Liver (tissue), 3 donors: ENCODE results near the gene WBP2.

Source experiments
- EGR1 ChIP-seq, 2 donors: IDR thresholded peaks; 2 replicates each; pipeline ENCODE4 v1.6.1; 2016 to 2018; ENCODE audit warnings: antibody characterized with exemption in 2 of 2, low read depth in 2 of 2
- FOXA1 ChIP-seq: IDR thresholded peaks from 2 replicates; pipeline ENCODE4 v1.6.1; 2016; ENCODE audit warnings: antibody characterized with exemption
- GABPA ChIP-seq, 2 donors: IDR thresholded peaks in 1 of 2; conservative IDR thresholded peaks in 1 of 2; 2 replicates each; pipeline ENCODE4 v1.6.1; 2016; ENCODE audit warnings: antibody characterized with exemption in 2 of 2, mild to moderate bottlenecking in 1 of 2, moderate library complexity in 1 of 2
- HNF4A ChIP-seq, 2 donors: conservative IDR thresholded peaks; 2 replicates each; pipeline ENCODE4 v1.6.1; 2016; ENCODE audit warnings: antibody characterized with exemption in 2 of 2, mild to moderate bottlenecking in 2 of 2
- MAX ChIP-seq: IDR thresholded peaks from 2 replicates; pipeline ENCODE4 v1.6.1; 2016; ENCODE audit warnings: antibody characterized with exemption
- RAD21 ChIP-seq, 2 donors: IDR thresholded peaks; 2 replicates each; pipeline ENCODE4 v1.6.1; 2016; ENCODE audit warnings: antibody characterized with exemption in 2 of 2, mild to moderate bottlenecking in 2 of 2
- TAF1 ChIP-seq: conservative IDR thresholded peaks from 2 replicates; pipeline ENCODE4 v1.6.1; 2016; ENCODE audit warnings: antibody characterized with exemption, mild to moderate bottlenecking
- YY1 ChIP-seq: IDR thresholded peaks from 2 replicates; pipeline ENCODE4 v1.6.1; 2016; ENCODE audit warnings: antibody characterized with exemption, mild to moderate bottlenecking
- TF ChIP-seq, protein P1 (sequence below): fragments of 150-350 bp; IDR thresholded peaks from 2 replicates; pipeline ENCODE4 v1.5.1; 2017; ENCODE audit warnings: improper control_type of control experiment, low read depth, low read length; ENCODE audit not compliant: missing input control
- TF ChIP-seq, protein P2 (sequence below): IDR thresholded peaks from 2 replicates; pipeline ENCODE4 v1.6.1; 2016; ENCODE audit warnings: antibody characterized with exemption, mild to moderate bottlenecking
- TF ChIP-seq, protein P3 (sequence below): IDR thresholded peaks from 2 replicates; pipeline ENCODE4 v1.6.1; 2016; ENCODE audit warnings: antibody characterized with exemption
- donor health status: healthy.
- donor health status: healthy.

GRCh38 chr17:75832164-75832651, 22.9 kb downstream of the WBP2 start:
- TF ChIP-seq, protein P1, sequence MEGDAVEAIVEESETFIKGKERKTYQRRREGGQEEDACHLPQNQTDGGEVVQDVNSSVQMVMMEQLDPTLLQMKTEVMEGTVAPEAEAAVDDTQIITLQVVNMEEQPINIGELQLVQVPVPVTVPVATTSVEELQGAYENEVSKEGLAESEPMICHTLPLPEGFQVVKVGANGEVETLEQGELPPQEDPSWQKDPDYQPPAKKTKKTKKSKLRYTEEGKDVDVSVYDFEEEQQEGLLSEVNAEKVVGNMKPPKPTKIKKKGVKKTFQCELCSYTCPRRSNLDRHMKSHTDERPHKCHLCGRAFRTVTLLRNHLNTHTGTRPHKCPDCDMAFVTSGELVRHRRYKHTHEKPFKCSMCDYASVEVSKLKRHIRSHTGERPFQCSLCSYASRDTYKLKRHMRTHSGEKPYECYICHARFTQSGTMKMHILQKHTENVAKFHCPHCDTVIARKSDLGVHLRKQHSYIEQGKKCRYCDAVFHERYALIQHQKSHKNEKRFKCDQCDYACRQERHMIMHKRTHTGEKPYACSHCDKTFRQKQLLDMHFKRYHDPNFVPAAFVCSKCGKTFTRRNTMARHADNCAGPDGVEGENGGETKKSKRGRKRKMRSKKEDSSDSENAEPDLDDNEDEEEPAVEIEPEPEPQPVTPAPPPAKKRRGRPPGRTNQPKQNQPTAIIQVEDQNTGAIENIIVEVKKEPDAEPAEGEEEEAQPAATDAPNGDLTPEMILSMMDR, result no peak
- TF ChIP-seq RAD21 (IDR thresholded peaks at IDR 0.05), result no peak
- no peak for TF ChIP-seq EGR1 (IDR thresholded peaks at IDR 0.05; ENCODE audit: low read depth in 2 of 2)
- TF ChIP-seq FOXA1, result no peak
- TF ChIP-seq YY1, result no peak
- no peak for TF ChIP-seq GABPA (IDR thresholded peaks at IDR 0.05 in 1 of 2, conservative IDR thresholded peaks at IDR 0.05 in 1 of 2)
- TF ChIP-seq TAF1, result no peak
- no peak for TF ChIP-seq MAX
- TF ChIP-seq, protein P2, sequence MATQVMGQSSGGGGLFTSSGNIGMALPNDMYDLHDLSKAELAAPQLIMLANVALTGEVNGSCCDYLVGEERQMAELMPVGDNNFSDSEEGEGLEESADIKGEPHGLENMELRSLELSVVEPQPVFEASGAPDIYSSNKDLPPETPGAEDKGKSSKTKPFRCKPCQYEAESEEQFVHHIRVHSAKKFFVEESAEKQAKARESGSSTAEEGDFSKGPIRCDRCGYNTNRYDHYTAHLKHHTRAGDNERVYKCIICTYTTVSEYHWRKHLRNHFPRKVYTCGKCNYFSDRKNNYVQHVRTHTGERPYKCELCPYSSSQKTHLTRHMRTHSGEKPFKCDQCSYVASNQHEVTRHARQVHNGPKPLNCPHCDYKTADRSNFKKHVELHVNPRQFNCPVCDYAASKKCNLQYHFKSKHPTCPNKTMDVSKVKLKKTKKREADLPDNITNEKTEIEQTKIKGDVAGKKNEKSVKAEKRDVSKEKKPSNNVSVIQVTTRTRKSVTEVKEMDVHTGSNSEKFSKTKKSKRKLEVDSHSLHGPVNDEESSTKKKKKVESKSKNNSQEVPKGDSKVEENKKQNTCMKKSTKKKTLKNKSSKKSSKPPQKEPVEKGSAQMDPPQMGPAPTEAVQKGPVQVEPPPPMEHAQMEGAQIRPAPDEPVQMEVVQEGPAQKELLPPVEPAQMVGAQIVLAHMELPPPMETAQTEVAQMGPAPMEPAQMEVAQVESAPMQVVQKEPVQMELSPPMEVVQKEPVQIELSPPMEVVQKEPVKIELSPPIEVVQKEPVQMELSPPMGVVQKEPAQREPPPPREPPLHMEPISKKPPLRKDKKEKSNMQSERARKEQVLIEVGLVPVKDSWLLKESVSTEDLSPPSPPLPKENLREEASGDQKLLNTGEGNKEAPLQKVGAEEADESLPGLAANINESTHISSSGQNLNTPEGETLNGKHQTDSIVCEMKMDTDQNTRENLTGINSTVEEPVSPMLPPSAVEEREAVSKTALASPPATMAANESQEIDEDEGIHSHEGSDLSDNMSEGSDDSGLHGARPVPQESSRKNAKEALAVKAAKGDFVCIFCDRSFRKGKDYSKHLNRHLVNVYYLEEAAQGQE, result no peak
- TF ChIP-seq, protein P3, sequence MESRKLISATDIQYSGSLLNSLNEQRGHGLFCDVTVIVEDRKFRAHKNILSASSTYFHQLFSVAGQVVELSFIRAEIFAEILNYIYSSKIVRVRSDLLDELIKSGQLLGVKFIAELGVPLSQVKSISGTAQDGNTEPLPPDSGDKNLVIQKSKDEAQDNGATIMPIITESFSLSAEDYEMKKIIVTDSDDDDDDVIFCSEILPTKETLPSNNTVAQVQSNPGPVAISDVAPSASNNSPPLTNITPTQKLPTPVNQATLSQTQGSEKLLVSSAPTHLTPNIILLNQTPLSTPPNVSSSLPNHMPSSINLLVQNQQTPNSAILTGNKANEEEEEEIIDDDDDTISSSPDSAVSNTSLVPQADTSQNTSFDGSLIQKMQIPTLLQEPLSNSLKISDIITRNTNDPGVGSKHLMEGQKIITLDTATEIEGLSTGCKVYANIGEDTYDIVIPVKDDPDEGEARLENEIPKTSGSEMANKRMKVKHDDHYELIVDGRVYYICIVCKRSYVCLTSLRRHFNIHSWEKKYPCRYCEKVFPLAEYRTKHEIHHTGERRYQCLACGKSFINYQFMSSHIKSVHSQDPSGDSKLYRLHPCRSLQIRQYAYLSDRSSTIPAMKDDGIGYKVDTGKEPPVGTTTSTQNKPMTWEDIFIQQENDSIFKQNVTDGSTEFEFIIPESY, result no peak
- TF ChIP-seq HNF4A (conservative IDR thresholded peaks at IDR 0.05), result no peak
